AG04450 (cell line): ENCODE results near the gene ZDHHC14. TPM values are rescaled to one million over a fixed set of nuclear protein-coding genes. Genes with fewer than 3 reads are reported as not detected.

Source experiments
- CTCF ChIA-PET: fragments of 300-600, 350-600 bp; formaldehyde crosslinking; extraction: SDS; loops from one replicate; lab custom pipeline; 2022; ENCODE audit warnings: antibody characterized with exemption, inconsistent platforms; lab: Charles Lee
- POLR2A ChIA-PET: fragments of 350-600 bp; formaldehyde crosslinking; extraction: SDS; loops from one replicate; lab custom pipeline; 2021; ENCODE audit warnings: antibody characterized with exemption, inconsistent platforms; lab: Yijun Ruan, JAX
- DNase-seq: peaks from one replicate; pipeline ENCODE4 v3.0.0-alpha.2; 2011; ENCODE audit warnings: low read depth, low spot score
- H3K27ac ChIP-seq: one replicate; pipeline ENCODE4 v1.5.1; 2012; ENCODE audit warnings: low read depth, low read length, control low read depth
- H3K27me3 ChIP-seq: one replicate; pipeline ENCODE4 v1.6.0; 2012; ENCODE audit warnings: low read length; ENCODE audit not compliant: control insufficient read depth, insufficient read depth
- H3K4me3 ChIP-seq: 2 replicates; pipeline ENCODE4 v1.5.1; 2011; ENCODE audit warnings: mild to moderate bottlenecking, low read depth, low read length, control low read depth
- H3K9me3 ChIP-seq: 2 replicates; pipeline ENCODE4 v1.5.1; 2012; ENCODE audit warnings: low read length; ENCODE audit not compliant: control insufficient read depth, insufficient read depth
- CTCF ChIP-seq: IDR thresholded peaks from 2 replicates; pipeline ENCODE4 v1.5.1; 2011; ENCODE audit warnings: low read depth, low read length, control low read depth, inconsistent platforms
- polyA plus RNA-seq: library from polyadenylated mRNA; depleted of rRNA; stranded (reverse); fragments of >200 nt; gene quantifications from 2 replicates; pipeline ENCODE4 v1.2.3, GENCODE V29; 2011

Gene ZDHHC14
- polyA plus RNA-seq, 1 experiment = 2.2 TPM

- no peak overlapping the region for H3K4me3 ChIP-seq
- peak; percentile 14; the same call in 1 of the 2 replicates for TF ChIP-seq CTCF
- no peak for DNase-seq
- H3K27me3 ChIP-seq = no peaks in the 10 kb centered on the region
- H3K27ac ChIP-seq = no peak overlapping the region
- CTCF ChIA-PET = interaction anchor here (0.6 to 2.9 kb wide), 4 partner anchors 18 to 301 kb away, joined by 3 to 22 read pairs (median 4); no protein-coding TSS in a partner anchor
- POLR2A ChIA-PET = no interaction called here
- H3K9me3 ChIP-seq = no peaks in the 10 kb centered on the region
These were observed 234.4 kb downstream of the ZDHHC14 start for GRCh38 chr6:157615420-157615769.

GRCh38 chr6:157615951-157616350 is 235.0 kb downstream of the ZDHHC14 start:
- no peak for DNase-seq
- Histone ChIP-seq H3K9me3 (no peaks in the 10 kb centered on the region), H3K27me3 (no peaks in the 10 kb centered on the region), H3K27ac (no peak overlapping the region), H3K4me3 (no peak overlapping the region)
- ChIA-PET CTCF (interaction anchor here (0.6 to 1.1 kb wide), 2 partner anchors 141 to 299 kb away, joined by 3 to 4 read pairs; no protein-coding TSS in a partner anchor), POLR2A (no interaction called here)
- TF ChIP-seq CTCF = no peak

GRCh38 chr6:157620944-157621343 is 240.0 kb downstream of the ZDHHC14 start:
- no peak for DNase-seq
- Histone ChIP-seq H3K27me3 (no peaks in the 10 kb centered on the region), H3K4me3 (no peak overlapping the region), H3K9me3 (no peaks in the 10 kb centered on the region; the same call in 1 of the 2 replicates), H3K27ac (no peak overlapping the region)
- TF ChIP-seq CTCF = no peak
- ChIA-PET CTCF (no interaction called here), POLR2A (no interaction called here)

- Histone ChIP-seq H3K27me3 (no peaks in the 10 kb centered on the region), H3K4me3 (no peak overlapping the region), H3K27ac (no peak overlapping the region), H3K9me3 (no peaks in the 10 kb centered on the region; the same call in 1 of the 2 replicates)
- ChIA-PET POLR2A (no interaction called here), CTCF (interaction anchor here (0.7 kb wide), 2 partner anchors 61 to 1605 kb away, joined by 3 to 8 read pairs; no protein-coding TSS in a partner anchor)
- no peak for DNase-seq
- no peak for TF ChIP-seq CTCF
These were observed 240.4 kb downstream of the ZDHHC14 start for GRCh38 chr6:157621406-157621805.

GRCh38 chr6:157622427-157622826 is 241.4 kb downstream of the ZDHHC14 start:
- ChIA-PET POLR2A (no interaction called here), CTCF (no interaction called here)
- no peak for DNase-seq
- H3K27me3 ChIP-seq = no peaks in the 10 kb centered on the region
- TF ChIP-seq CTCF = no peak
- no peak overlapping the region for H3K27ac ChIP-seq
- H3K9me3 ChIP-seq = no peaks in the 10 kb centered on the region; the same call in 1 of the 2 replicates
- H3K4me3 ChIP-seq = no peak overlapping the region
